Measurements from ENCODE around the gene ZNF701. TPM values are rescaled to one million over a fixed set of nuclear protein-coding genes. Genes with fewer than 3 reads are reported as not detected.
"Not testable (repeated sequence)": the region's sequence is repeated elsewhere in the genome, so short reads cannot be mapped to it uniquely, and the experiment has no call there.

Gene ZNF701
- total RNA-seq, 3 donors from 2014 or later: 14.6 to 27.5 (median 21.0) TPM

- intact Hi-C loops (cut with DNase I; ENCODE audit: low total_unique reads): no loop called here
- peak; percentile 88 to 94 for DNase-seq (ENCODE audit: low spot score in 2 of 2)
- TF ChIP-seq CTCF (IDR thresholded peaks at IDR 0.05): peak in 2 of 3 donors; percentile 19 to 27
- no peak for TF ChIP-seq POLR2A (IDR thresholded peaks at IDR 0.05)
- peak in 1 of 3 donors; percentile 28 for TF ChIP-seq POLR2AphosphoS5 (IDR thresholded peaks at IDR 0.05)
- Histone ChIP-seq H3K4me3 (peak overlapping the region; percentile 65 to 83 (median 74)), H3K4me1 (no peaks in the 10 kb centered on the region), H3K36me3 (no peaks in the 10 kb centered on the region), H3K9me3 (no peaks in the 10 kb centered on the region), H3K27me3 (no peaks in the 10 kb centered on the region), H3K27ac (peak overlapping the region; percentile 75 to 91)
Observed at GRCh38 chr19:52601025-52601973, 31.2 kb downstream of the ZNF701 start.

- H3K27me3 ChIP-seq; H3K9me3 ChIP-seq; H3K36me3 ChIP-seq; intact Hi-C loops (cut with DNase I; ENCODE audit: low total_unique reads); H3K4me1 ChIP-seq; DNase-seq (ENCODE audit: low spot score in 2 of 2): not testable (repeated sequence)
- Histone ChIP-seq H3K27ac (peak overlapping the region; percentile 75 to 91), H3K4me3 (peak overlapping the region; percentile 65 to 83 (median 74))
Observed at GRCh38 chr19:52601974-52602366, 31.9 kb downstream of the ZNF701 start.

GRCh38 chr19:52602941-52603340 lies 32.9 kb downstream of the ZNF701 start:
- no peaks in the 10 kb centered on the region for H3K27me3 ChIP-seq
- intact Hi-C loops (cut with DNase I; ENCODE audit: low total_unique reads): no loop called here
- no peak overlapping the region for H3K27ac ChIP-seq
- TF ChIP-seq POLR2A (IDR thresholded peaks at IDR 0.05): no peak
- no peak for TF ChIP-seq CTCF (IDR thresholded peaks at IDR 0.05)
- no peaks in the 10 kb centered on the region for H3K36me3 ChIP-seq
- H3K9me3 ChIP-seq: no peaks in the 10 kb centered on the region
- H3K4me1 ChIP-seq: no peaks in the 10 kb centered on the region
- H3K4me3 ChIP-seq: no peak overlapping the region
- no peak for DNase-seq (ENCODE audit: low spot score in 2 of 2)

GRCh38 chr19:52603558-52604207 lies 33.6 kb downstream of the ZNF701 start:
- intact Hi-C loops (cut with DNase I; ENCODE audit: low total_unique reads): no loop called here
- H3K9me3 ChIP-seq: no peaks in the 10 kb centered on the region
- TF ChIP-seq POLR2AphosphoS5 (IDR thresholded peaks at IDR 0.05) (no peak), CTCF (IDR thresholded peaks at IDR 0.05) (no peak), POLR2A (IDR thresholded peaks at IDR 0.05) (no peak)
- no peaks in the 10 kb centered on the region for H3K27me3 ChIP-seq
- peak overlapping the region in 1 of 2 donors; percentile 76 for H3K27ac ChIP-seq
- no peaks in the 10 kb centered on the region for H3K36me3 ChIP-seq
- no peaks in the 10 kb centered on the region for H3K4me1 ChIP-seq
- no peak overlapping the region for H3K4me3 ChIP-seq
- no peak for DNase-seq (ENCODE audit: low spot score in 2 of 2)

- TF ChIP-seq POLR2A (IDR thresholded peaks at IDR 0.05): no peak
- no peak for TF ChIP-seq POLR2AphosphoS5 (IDR thresholded peaks at IDR 0.05)
- TF ChIP-seq CTCF (IDR thresholded peaks at IDR 0.05): no peak
- no peaks in the 10 kb centered on the region for H3K36me3 ChIP-seq
- intact Hi-C loops (cut with DNase I; ENCODE audit: low total_unique reads): no loop called here
Observed at GRCh38 chr19:52613299-52613906, 43.3 kb downstream of the ZNF701 start.

More at GRCh38 chr19:52613299-52613906, 43.3 kb downstream of the ZNF701 start:
- no peaks in the 10 kb centered on the region for H3K4me1 ChIP-seq
- no peak overlapping the region for H3K4me3 ChIP-seq
- no peak overlapping the region for H3K27ac ChIP-seq
- H3K9me3 ChIP-seq: peaks cover 0 to 24% of the 10 kb centered on the region in 2 donors
- H3K27me3 ChIP-seq: no peaks in the 10 kb centered on the region
- no peak for DNase-seq (ENCODE audit: low spot score in 2 of 2)

Data from breast epithelium (tissue), 4 donors.